GM19438 (cell line): ENCODE measurements around the gene DOCK10.

ENCODE experiments used
- ATAC-seq: cut with Tn5 transposase; IDR thresholded peaks from one replicate; pipeline ENCODE4 v1.9.1; 2021; ENCODE audit warnings: low read depth; ENCODE audit not compliant: unreplicated experiment

The DOCK10 gene

GRCh38 chr2:225013425-225014365 is 28.6 kb downstream of the DOCK10 start:
- ATAC-seq = no peak

- no peak for ATAC-seq
Measured at GRCh38 chr2:225011585-225011984, 30.7 kb downstream of the DOCK10 start.

GRCh38 chr2:225010804-225011203 is 31.5 kb downstream of the DOCK10 start:
- ATAC-seq = no peak

GRCh38 chr2:225009768-225010167 is 32.5 kb downstream of the DOCK10 start:
- ATAC-seq = no peak

- ATAC-seq = no peak
Measured at GRCh38 chr2:225008935-225009334, 33.3 kb downstream of the DOCK10 start.

- ATAC-seq = no peak
Measured at GRCh38 chr2:225008179-225008856, 34.0 kb downstream of the DOCK10 start.

GRCh38 chr2:225006730-225007129 is 35.5 kb downstream of the DOCK10 start:
- no peak for ATAC-seq

- ATAC-seq = no peak
Measured at GRCh38 chr2:225004597-225004996, 37.7 kb downstream of the DOCK10 start.

- peak; percentile 92 for ATAC-seq
Measured at GRCh38 chr2:225002656-225003045, 39.6 kb downstream of the DOCK10 start.

- no peak for ATAC-seq
Measured at GRCh38 chr2:225002039-225002655, 40.1 kb downstream of the DOCK10 start.

- no peak for ATAC-seq
Measured at GRCh38 chr2:224999754-225000153, 42.5 kb downstream of the DOCK10 start.

- ATAC-seq = no peak
Measured at GRCh38 chr2:224999321-224999720, 42.9 kb downstream of the DOCK10 start.

GRCh38 chr2:224997802-224998201 is 44.5 kb downstream of the DOCK10 start:
- no peak for ATAC-seq

- ATAC-seq = no peak
Measured at GRCh38 chr2:224995419-224995818, 46.8 kb downstream of the DOCK10 start.

GRCh38 chr2:224994242-224994823 is 47.9 kb downstream of the DOCK10 start:
- no peak for ATAC-seq

GRCh38 chr2:224990710-224991109 is 51.6 kb downstream of the DOCK10 start:
- no peak for ATAC-seq

GRCh38 chr2:224987733-224988132 is 54.5 kb downstream of the DOCK10 start:
- no peak for ATAC-seq

GRCh38 chr2:224986477-224986876 is 55.8 kb downstream of the DOCK10 start:
- ATAC-seq = no peak

- ATAC-seq = no peak
Measured at GRCh38 chr2:224984637-224985036, 57.6 kb downstream of the DOCK10 start.

- no peak for ATAC-seq
Measured at GRCh38 chr2:224983712-224984554, 58.3 kb downstream of the DOCK10 start.
